Keratinocyte (primary cell): ENCODE data around the gene TRPC4AP. TPM values are rescaled to one million over a fixed set of nuclear protein-coding genes. Genes with fewer than 3 reads are reported as not detected.

Experiments used
- DNase-seq: peaks from one replicate; pipeline ENCODE4 v3.0.0-alpha.2; 2011; ENCODE audit warnings: low read depth, missing footprints, low spot score
- FAIRE-seq: peaks from 2 replicates; lab custom pipeline; 2011; peaks lifted over from hg19 to GRCh38; lab: Jason Lieb, UNC
- H2AFZ ChIP-seq: 2 replicates; pipeline ENCODE4 v1.6.0; 2012; ENCODE audit warnings: low read length, control low read depth, inconsistent platforms; ENCODE audit not compliant: control insufficient read depth
- H3K27ac ChIP-seq: 2 replicates; pipeline ENCODE4 v1.5.1; 2011; ENCODE audit warnings: low read length; ENCODE audit not compliant: control insufficient read depth, insufficient read depth
- H3K27me3 ChIP-seq: 3 replicates; pipeline ENCODE4 v1.6.0; 2011; ENCODE audit warnings: low read length; ENCODE audit not compliant: control insufficient read depth, insufficient read depth; ENCODE audit errors: extremely low read depth
- H3K36me3 ChIP-seq, 2 experiments: 2 replicates in 1 of 2; 3 replicates in 1 of 2; pipeline ENCODE4 v1.5.1; 2011; ENCODE audit warnings: low read length in 2 of 2, mild to moderate bottlenecking in 1 of 2; ENCODE audit not compliant: control insufficient read depth in 2 of 2, insufficient read depth in 2 of 2; ENCODE audit errors: extremely low read depth in 1 of 2
- H3K4me1 ChIP-seq: 3 replicates; pipeline ENCODE4 v1.5.1; 2011; ENCODE audit warnings: low read length; ENCODE audit not compliant: control insufficient read depth, insufficient read depth; ENCODE audit errors: extremely low read depth
- H3K4me2 ChIP-seq: 3 replicates; pipeline ENCODE4 v1.6.0; 2011; ENCODE audit warnings: low read depth, low read length; ENCODE audit not compliant: control insufficient read depth, insufficient read depth; ENCODE audit errors: extremely low read depth
- H3K4me3 ChIP-seq, 3 experiments: fragments of 200-600 bp in 1 of 3; sonication (generic) in 1 of 3; 2 replicates in 2 of 3; 3 replicates in 1 of 3; pipeline ENCODE4 v1.5.1; 2011 to 2016; ENCODE audit warnings: low read length in 3 of 3, mild to moderate bottlenecking in 3 of 3, control low read depth in 2 of 3, inconsistent platforms in 1 of 3, low read depth in 1 of 3, mixed read lengths in 1 of 3, mixed run types in 1 of 3, moderate library complexity in 1 of 3; ENCODE audit not compliant: control insufficient read depth in 2 of 3, insufficient read depth in 2 of 3; ENCODE audit errors: extremely low read depth in 1 of 3
- H3K79me2 ChIP-seq: 2 replicates; pipeline ENCODE4 v1.6.0; 2012; ENCODE audit warnings: low read length; ENCODE audit not compliant: control insufficient read depth, insufficient read depth
- H3K9ac ChIP-seq: 3 replicates; pipeline ENCODE4 v1.6.0; 2011; ENCODE audit warnings: low read length; ENCODE audit not compliant: control insufficient read depth, insufficient read depth; ENCODE audit errors: extremely low read depth
- H3K9me1 ChIP-seq: 3 replicates; pipeline ENCODE4 v1.6.0; 2011; ENCODE audit warnings: low read length; ENCODE audit not compliant: control insufficient read depth, insufficient read depth; ENCODE audit errors: extremely low read depth
- H3K9me3 ChIP-seq: 2 replicates; pipeline ENCODE4 v1.5.1; 2012; ENCODE audit warnings: low read depth, low read length; ENCODE audit not compliant: control insufficient read depth
- H4K20me1 ChIP-seq: 3 replicates; pipeline ENCODE4 v1.6.0; 2011; ENCODE audit warnings: low read length; ENCODE audit not compliant: control insufficient read depth, insufficient read depth; ENCODE audit errors: extremely low read depth
- EZH2 ChIP-seq: IDR thresholded peaks from one replicate; pipeline ENCODE4 v1.6.1; 2012; ENCODE audit warnings: inconsistent platforms, mild to moderate bottlenecking, low read length, moderate library complexity
- dilution Hi-C: fragments of 300-500 bp; cut with MboI; formaldehyde crosslinking; loops from one replicate; pipeline ENCODE4 v1.7.0; 2020; ENCODE audit warnings: low sequenced_read_pairs; ENCODE audit not compliant: extremely low pct_ligation_motif_present
- polyA plus RNA-seq, 5 experiments: library from polyadenylated mRNA; depleted of rRNA in 3 of 5; stranded (reverse) in 3 of 5; stranded (forward) in 1 of 5; unstranded in 1 of 5; fragments of >200 nt; gene quantifications; 1 replicate in 1 of 5; 2 replicates in 3 of 5; 3 replicates in 1 of 5; pipeline versions ENCODE4 v1.2.1 to v1.2.3, GENCODE V29; 2011 to 2012; ENCODE audit warnings: missing spikeins in 2 of 5, low read depth in 1 of 5, low replicate concordance in 1 of 5
- TF ChIP-seq, protein P1 (sequence below), 3 experiments: IDR thresholded peaks in 1 of 3; conservative IDR thresholded peaks in 1 of 3; optimal IDR thresholded peaks in 1 of 3; 2 replicates in 2 of 3; 3 replicates in 1 of 3; pipeline versions ENCODE3 to v1.5.1; 2011; ENCODE audit warnings: low read length in 3 of 3, mild to moderate bottlenecking in 3 of 3, moderate library complexity in 2 of 3, control low read depth in 1 of 3, inconsistent platforms in 1 of 3; ENCODE audit not compliant: insufficient read depth in 2 of 3; ENCODE audit errors: extremely low read depth in 1 of 3

The TRPC4AP gene
- polyA plus RNA-seq, 1 donor (not counting 4 experiments of a cell fraction or from before 2014, with no cell fraction given) = 53.9 TPM

DNA sequence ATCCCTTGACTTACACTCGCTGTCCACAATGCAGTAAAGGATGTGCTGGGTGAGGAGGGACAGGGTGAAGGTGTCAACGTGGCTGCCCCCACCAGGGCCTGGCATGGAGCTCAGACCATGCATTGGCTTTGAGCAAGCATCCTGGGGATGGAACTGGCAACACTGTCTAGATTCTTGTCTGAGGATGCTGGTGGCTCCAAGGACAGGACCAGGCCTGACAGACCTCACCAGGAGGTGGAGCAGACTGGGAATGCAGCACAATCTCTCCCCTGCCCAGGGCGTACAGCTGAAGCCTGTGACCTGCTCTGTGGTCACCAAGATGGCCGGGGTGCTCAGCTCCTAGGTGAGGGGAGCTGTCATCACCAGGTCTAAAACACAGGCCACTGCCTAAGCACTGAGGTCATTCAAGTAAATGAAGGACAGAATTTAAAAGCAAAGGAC lies 86.1 kb downstream of the TRPC4AP start:
- H2AFZ ChIP-seq = no peak overlapping the region
- no peak overlapping the region for H3K9ac ChIP-seq
- H4K20me1 ChIP-seq = peaks cover 3% of the 10 kb centered on the region
- H3K4me1 ChIP-seq = no peaks in the 10 kb centered on the region
- dilution Hi-C loops = no loop called here
- no peaks in the 10 kb centered on the region for H3K27me3 ChIP-seq
- no peaks in the 10 kb centered on the region for H3K9me3 ChIP-seq
- no peak for DNase-seq
- H3K36me3 ChIP-seq = peaks cover 58 to 66% of the 10 kb centered on the region in 2 experiments
- no peaks in the 10 kb centered on the region for H3K9me1 ChIP-seq
- H3K4me3 ChIP-seq = no peak overlapping the region
- FAIRE-seq = no peak
- TF ChIP-seq, protein P1, sequence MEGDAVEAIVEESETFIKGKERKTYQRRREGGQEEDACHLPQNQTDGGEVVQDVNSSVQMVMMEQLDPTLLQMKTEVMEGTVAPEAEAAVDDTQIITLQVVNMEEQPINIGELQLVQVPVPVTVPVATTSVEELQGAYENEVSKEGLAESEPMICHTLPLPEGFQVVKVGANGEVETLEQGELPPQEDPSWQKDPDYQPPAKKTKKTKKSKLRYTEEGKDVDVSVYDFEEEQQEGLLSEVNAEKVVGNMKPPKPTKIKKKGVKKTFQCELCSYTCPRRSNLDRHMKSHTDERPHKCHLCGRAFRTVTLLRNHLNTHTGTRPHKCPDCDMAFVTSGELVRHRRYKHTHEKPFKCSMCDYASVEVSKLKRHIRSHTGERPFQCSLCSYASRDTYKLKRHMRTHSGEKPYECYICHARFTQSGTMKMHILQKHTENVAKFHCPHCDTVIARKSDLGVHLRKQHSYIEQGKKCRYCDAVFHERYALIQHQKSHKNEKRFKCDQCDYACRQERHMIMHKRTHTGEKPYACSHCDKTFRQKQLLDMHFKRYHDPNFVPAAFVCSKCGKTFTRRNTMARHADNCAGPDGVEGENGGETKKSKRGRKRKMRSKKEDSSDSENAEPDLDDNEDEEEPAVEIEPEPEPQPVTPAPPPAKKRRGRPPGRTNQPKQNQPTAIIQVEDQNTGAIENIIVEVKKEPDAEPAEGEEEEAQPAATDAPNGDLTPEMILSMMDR (optimal IDR thresholded peaks at IDR 0.05 in 1 of 3, IDR thresholded peaks at IDR 0.05 in 1 of 3, conservative IDR thresholded peaks at IDR 0.05 in 1 of 3; ENCODE audit: extremely low read depth in 1 of 3, insufficient read depth in 2 of 3, low read length in 3 of 3) = no peak
- no peaks in the 10 kb centered on the region for H3K79me2 ChIP-seq
- no peak overlapping the region for H3K4me2 ChIP-seq
- H3K27ac ChIP-seq = no peak overlapping the region

DNA sequence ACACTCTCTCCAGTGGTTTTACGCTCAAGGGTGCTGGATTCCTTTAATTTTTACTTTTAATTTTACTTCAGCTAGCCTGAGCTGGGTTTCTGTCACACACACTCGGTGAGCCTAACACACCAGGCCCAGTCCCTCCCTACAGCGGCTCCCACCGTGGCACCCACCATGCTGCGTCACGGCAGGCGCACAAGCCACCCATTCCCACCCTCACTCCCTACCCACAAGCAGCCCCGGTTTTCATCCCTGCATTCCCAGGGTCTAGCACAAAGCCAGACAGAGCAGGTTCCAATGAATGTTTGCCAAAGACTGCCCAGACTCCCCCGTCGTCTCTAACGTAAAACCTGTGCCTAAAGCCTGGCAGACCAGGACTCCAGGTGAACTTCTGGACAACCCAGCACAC lies 86.6 kb downstream of the TRPC4AP start:
- TF ChIP-seq, protein P1 (optimal IDR thresholded peaks at IDR 0.05 in 1 of 3, IDR thresholded peaks at IDR 0.05 in 1 of 3, conservative IDR thresholded peaks at IDR 0.05 in 1 of 3; ENCODE audit: extremely low read depth in 1 of 3, insufficient read depth in 2 of 3, low read length in 3 of 3) = no peak
- no peak for TF ChIP-seq EZH2
- Histone ChIP-seq H3K9ac (no peak overlapping the region), H3K79me2 (no peaks in the 10 kb centered on the region), H4K20me1 (peaks cover 3% of the 10 kb centered on the region), H3K36me3 (peaks cover 60 to 62% of the 10 kb centered on the region in 2 experiments), H3K4me2 (no peak overlapping the region), H3K27me3 (no peaks in the 10 kb centered on the region), H3K4me3 (no peak overlapping the region), H3K9me3 (no peaks in the 10 kb centered on the region), H3K27ac (no peak overlapping the region), H3K9me1 (no peaks in the 10 kb centered on the region), H3K4me1 (no peaks in the 10 kb centered on the region), H2AFZ (no peak overlapping the region)
- dilution Hi-C loops = no loop called here
- no peak for DNase-seq
- FAIRE-seq = no peak
